Smooth muscle cell of the brain vasculature (primary cell): Measurements from ENCODE around the gene ALK.

Source experiments
- DNase-seq: peaks from one replicate; pipeline ENCODE4 v3.0.0-alpha.2; 2012; ENCODE audit warnings: low read depth, low spot score

ALK gene

GRCh38 chr2:29323301-29323700 is 598.1 kb downstream of the ALK start:
- DNase-seq = no peak

- DNase-seq = no peak
Measured at GRCh38 chr2:29322011-29322410, 599.4 kb downstream of the ALK start.

GRCh38 chr2:29317801-29318485 is 603.4 kb downstream of the ALK start:
- no peak for DNase-seq

- no peak for DNase-seq
Measured at GRCh38 chr2:29317077-29317517, 604.3 kb downstream of the ALK start.

- DNase-seq = no peak
Measured at GRCh38 chr2:29314816-29315571, 606.4 kb downstream of the ALK start.

GRCh38 chr2:29311458-29311857 is 609.9 kb downstream of the ALK start:
- DNase-seq = no peak

GRCh38 chr2:29310650-29311348 is 610.6 kb downstream of the ALK start:
- no peak for DNase-seq

GRCh38 chr2:29309090-29310029 is 612.0 kb downstream of the ALK start:
- peak; percentile 7 for DNase-seq

- DNase-seq = no peak
Measured at GRCh38 chr2:29308366-29308765, 613.0 kb downstream of the ALK start.

GRCh38 chr2:29307519-29307918 is 613.9 kb downstream of the ALK start:
- no peak for DNase-seq

- no peak for DNase-seq
Measured at GRCh38 chr2:29305762-29306161, 615.6 kb downstream of the ALK start.

GRCh38 chr2:29304399-29305060 is 616.9 kb downstream of the ALK start:
- no peak for DNase-seq

- DNase-seq = no peak
Measured at GRCh38 chr2:29296585-29296984, 624.8 kb downstream of the ALK start.

- no peak for DNase-seq
Measured at GRCh38 chr2:29295845-29296244, 625.5 kb downstream of the ALK start.

- peak; percentile 13 for DNase-seq
Measured at GRCh38 chr2:29293830-29294438, 627.5 kb downstream of the ALK start.

GRCh38 chr2:29290293-29291047 is 630.9 kb downstream of the ALK start:
- DNase-seq = no peak

- no peak for DNase-seq
Measured at GRCh38 chr2:29284671-29285070, 636.7 kb downstream of the ALK start.

- DNase-seq = no peak
Measured at GRCh38 chr2:29281916-29282247, 639.5 kb downstream of the ALK start.

- DNase-seq = peak; percentile 58
Measured at GRCh38 chr2:29281086-29281915, 640.1 kb downstream of the ALK start.
